H1 (cell line): Measurements from ENCODE around the gene ZNF106. TPM values are rescaled to one million over a fixed set of nuclear protein-coding genes. Genes with fewer than 3 reads are reported as not detected.

Source experiments
- CTCF ChIA-PET: fragments of 300-600 bp; sonication (Branson Sonifier 250); formaldehyde crosslinking; loops from one replicate; lab custom pipeline; 2021; ENCODE audit not compliant: partially characterized antibody; lab: Charles Lee
- POLR2A ChIA-PET: fragments of 300-600 bp; sonication (Branson Sonifier 250); formaldehyde crosslinking; loops from one replicate; lab custom pipeline; 2021; ENCODE audit warnings: inconsistent platforms; ENCODE audit not compliant: partially characterized antibody; lab: Charles Lee
- DNase-seq, 2 experiments: peaks; one replicate each; pipeline versions ENCODE4 v3.0.0 to v3.0.0-alpha.2; 2010 to 2022; ENCODE audit warnings: low spot score in 2 of 2, low read depth in 1 of 2, mixed read lengths in 1 of 2
- FAIRE-seq: peaks from 2 replicates; lab custom pipeline; 2011; peaks lifted over from hg19 to GRCh38; lab: Jason Lieb, UNC
- H2AFZ ChIP-seq: 2 replicates; pipeline ENCODE4 v1.8.1; 2012; ENCODE audit warnings: low read length, inconsistent platforms
- H2AK5ac ChIP-seq: 2 replicates; pipeline ENCODE4 v1.6.1; 2013; ENCODE audit warnings: low read depth, low read length
- H2BK120ac ChIP-seq: replicated peaks from 2 replicates; pipeline ENCODE3; 2013; ENCODE audit warnings: low read depth, low read length, inconsistent platforms
- H2BK12ac ChIP-seq: 2 replicates; pipeline ENCODE4 v1.6.1; 2013; ENCODE audit warnings: low read depth, low read length
- H2BK15ac ChIP-seq: 2 replicates; pipeline ENCODE4 v1.6.1; 2013; ENCODE audit warnings: low read length
- H2BK20ac ChIP-seq: 2 replicates; pipeline ENCODE4 v1.6.1; 2013; ENCODE audit warnings: low read length
- H2BK5ac ChIP-seq: 2 replicates; pipeline ENCODE4 v1.6.1; 2013; ENCODE audit warnings: low read depth, low read length
- H3K14ac ChIP-seq: 2 replicates; pipeline ENCODE4 v1.6.1; 2013; ENCODE audit warnings: inconsistent platforms; ENCODE audit not compliant: insufficient read length
- H3K18ac ChIP-seq: 2 replicates; pipeline ENCODE4 v1.6.1; 2013; ENCODE audit warnings: low read length; ENCODE audit errors: extremely low read depth
- H3K23ac ChIP-seq: 2 replicates; pipeline ENCODE4 v1.6.1; 2013; ENCODE audit warnings: inconsistent platforms; ENCODE audit not compliant: insufficient read length
- H3K23me2 ChIP-seq: 2 replicates; pipeline ENCODE4 v1.6.1; 2013; ENCODE audit warnings: low read depth, low read length
- H3K27ac ChIP-seq: 2 replicates; pipeline ENCODE4 v1.6.1; 2011; ENCODE audit warnings: low read depth, low read length, inconsistent platforms
- H3K27me3 ChIP-seq, 4 experiments: replicated peaks in 1 of 4; 1 replicate in 1 of 4; 2 replicates in 3 of 4; pipeline versions ENCODE4 v1.6.1 to v1.8.1; 2011 to 2013; ENCODE audit warnings: low read length in 3 of 4, mild to moderate bottlenecking in 3 of 4, inconsistent platforms in 2 of 4, mixed read lengths in 2 of 4, moderate library complexity in 1 of 4; ENCODE audit not compliant: control insufficient read depth in 3 of 4, insufficient read depth in 3 of 4; ENCODE audit errors: extremely low read depth in 1 of 4
- H3K36me3 ChIP-seq, 4 experiments: 2 replicates each; pipeline versions ENCODE4 v1.6.1 to v1.8.1; 2011 to 2013; ENCODE audit warnings: mild to moderate bottlenecking in 4 of 4, low read length in 3 of 4, moderate library complexity in 2 of 4, control low read depth in 1 of 4, inconsistent platforms in 1 of 4; ENCODE audit not compliant: insufficient read depth in 4 of 4, control insufficient read depth in 2 of 4
- H3K4ac ChIP-seq: replicated peaks from 2 replicates; pipeline ENCODE3; 2013; ENCODE audit warnings: low read length, low read depth, mixed read lengths, inconsistent platforms; ENCODE audit not compliant: insufficient read length
- H3K4me1 ChIP-seq, 4 experiments: replicated peaks in 1 of 4; 1 replicate in 1 of 4; 2 replicates in 3 of 4; pipeline versions ENCODE4 v1.6.1 to v1.8.1; 2011 to 2013; ENCODE audit warnings: low read length in 3 of 4, inconsistent platforms in 2 of 4, mixed read lengths in 1 of 4; ENCODE audit not compliant: insufficient read depth in 4 of 4, control insufficient read depth in 3 of 4
- H3K4me2 ChIP-seq, 2 experiments: 2 replicates each; pipeline versions ENCODE4 v1.6.1 to v1.8.1; 2011 to 2013; ENCODE audit warnings: low read depth in 2 of 2, low read length in 2 of 2, control low read depth in 1 of 2, inconsistent platforms in 1 of 2, mild to moderate bottlenecking in 1 of 2; ENCODE audit not compliant: insufficient read depth in 1 of 2
- H3K4me3 ChIP-seq, 4 experiments: fragments of 200-600, 300-600 bp in 1 of 4; sonication (generic), shearing (Covaris generic), sonication (Bioruptor Twin) in 1 of 4; 2 replicates each; pipeline versions ENCODE4 v1.5.1 to v1.8.1; 2011 to 2016; ENCODE audit warnings: low read length in 4 of 4, low read depth in 3 of 4, control low read depth in 2 of 4, inconsistent platforms in 2 of 4, mild to moderate bottlenecking in 2 of 4, mixed read lengths in 1 of 4, moderate library complexity in 1 of 4; ENCODE audit not compliant: insufficient read depth in 2 of 4; ENCODE audit errors: extremely low read depth in 1 of 4
- H3K56ac ChIP-seq: replicated peaks from 2 replicates; pipeline ENCODE3; 2013; ENCODE audit warnings: low read depth, mild to moderate bottlenecking, mixed read lengths, low read length, inconsistent platforms; ENCODE audit not compliant: insufficient read length
- H3K79me1 ChIP-seq: 2 replicates; pipeline ENCODE4 v1.6.1; 2013; ENCODE audit warnings: low read depth, low read length, control low read depth
- H3K79me2 ChIP-seq, 2 experiments: 2 replicates each; pipeline versions ENCODE4 v1.6.1 to v1.8.1; 2012 to 2013; ENCODE audit warnings: low read length in 2 of 2, mild to moderate bottlenecking in 2 of 2, inconsistent platforms in 1 of 2; ENCODE audit not compliant: insufficient read depth in 2 of 2, control insufficient read depth in 1 of 2
- H3K9ac ChIP-seq, 4 experiments: replicated peaks in 1 of 4; 1 replicate in 1 of 4; 2 replicates in 3 of 4; pipeline versions ENCODE4 v1.6.1 to v1.8.1; 2011 to 2013; ENCODE audit warnings: low read depth in 3 of 4, low read length in 3 of 4, control low read depth in 2 of 4, mild to moderate bottlenecking in 2 of 4, moderate library complexity in 2 of 4, inconsistent platforms in 1 of 4; ENCODE audit errors: extremely low read depth in 1 of 4
- H3K9me3 ChIP-seq, 2 experiments: 2 replicates each; pipeline versions ENCODE4 v1.6.1 to v1.8.1; 2012 to 2013; ENCODE audit warnings: mild to moderate bottlenecking in 2 of 2, moderate library complexity in 2 of 2, control low read depth in 1 of 2, inconsistent platforms in 1 of 2, low read depth in 1 of 2, low read length in 1 of 2, mixed read lengths in 1 of 2; ENCODE audit not compliant: insufficient read depth in 2 of 2
- H4K20me1 ChIP-seq, 2 experiments: replicated peaks in 1 of 2; 2 replicates each; pipeline versions ENCODE3 to v1.8.1; 2011 to 2013; ENCODE audit warnings: inconsistent platforms in 2 of 2, low read length in 2 of 2, mild to moderate bottlenecking in 1 of 2; ENCODE audit not compliant: insufficient read depth in 2 of 2, control insufficient read depth in 1 of 2
- H4K5ac ChIP-seq: 2 replicates; pipeline ENCODE4 v1.6.1; 2013; ENCODE audit warnings: low read length, low read depth, mixed read lengths, inconsistent platforms; ENCODE audit not compliant: insufficient read length
- H4K8ac ChIP-seq: 2 replicates; pipeline ENCODE4 v1.8.0; 2013; ENCODE audit warnings: mild to moderate bottlenecking, moderate library complexity, low read length, inconsistent platforms; ENCODE audit not compliant: insufficient read depth; ENCODE audit errors: extremely low read depth
- H4K91ac ChIP-seq: replicated peaks from 2 replicates; pipeline ENCODE3; 2013; ENCODE audit warnings: low read length, mixed read lengths, inconsistent platforms; ENCODE audit not compliant: insufficient read length
- HDAC2 ChIP-seq, 2 experiments: fragments of 300-600 bp in 1 of 2; sonication (generic) in 1 of 2; IDR thresholded peaks; 2 replicates each; pipeline ENCODE4 v1.6.1; 2011 to 2012; ENCODE audit warnings: low read depth in 2 of 2, low read length in 2 of 2, mild to moderate bottlenecking in 2 of 2, moderate library complexity in 2 of 2, borderline replicate concordance in 1 of 2, inconsistent platforms in 1 of 2
- NANOG ChIP-seq: IDR thresholded peaks from 2 replicates; pipeline ENCODE4 v1.6.1; 2011; ENCODE audit warnings: low read length, low read depth, mild to moderate bottlenecking, inconsistent platforms; ENCODE audit not compliant: insufficient read depth, poor library complexity, severe bottlenecking
- RBBP5 ChIP-seq: IDR thresholded peaks from 2 replicates; pipeline ENCODE4 v1.7.1; 2012; ENCODE audit warnings: low read depth, mild to moderate bottlenecking, inconsistent platforms, low read length, moderate library complexity, borderline replicate concordance
- RFX5 ChIP-seq: IDR thresholded peaks from 2 replicates; pipeline ENCODE4 v1.6.1; 2011; ENCODE audit warnings: low read depth, low read length, improper control_type of control experiment, borderline replicate concordance
- RNF2 ChIP-seq: fragments of 200-900, 300-1000 bp; sonication (generic); IDR thresholded peaks from 2 replicates; pipeline ENCODE4 v1.7.1; 2016; ENCODE audit warnings: borderline replicate concordance, low read depth, mild to moderate bottlenecking, antibody characterized with exemption, low read length; ENCODE audit not compliant: poor library complexity, severe bottlenecking; ENCODE audit errors: missing control alignments
- SIN3A ChIP-seq, 2 experiments: IDR thresholded peaks in 1 of 2; conservative IDR thresholded peaks in 1 of 2; 2 replicates each; pipeline ENCODE4 v1.6.1; 2011 to 2012; ENCODE audit warnings: low read length in 2 of 2, improper control_type of control experiment in 1 of 2, low read depth in 1 of 2, mild to moderate bottlenecking in 1 of 2
- SUZ12 ChIP-seq: fragments of 200-600 bp; sonication (generic); IDR thresholded peaks from 2 replicates; pipeline ENCODE4 v1.6.1; 2012; ENCODE audit warnings: mild to moderate bottlenecking, inconsistent platforms, low read length, moderate library complexity, mixed read lengths
- USF2 ChIP-seq: IDR thresholded peaks from 2 replicates; pipeline ENCODE4 v1.6.1; 2011; ENCODE audit warnings: low read length, improper control_type of control experiment
- YY1 ChIP-seq: IDR thresholded peaks from 2 replicates; pipeline ENCODE4 v1.6.1; 2011; ENCODE audit warnings: low read depth, mild to moderate bottlenecking, low read length
- WGBS, 2 experiments: shearing (Covaris generic) in 1 of 2; methylation state at CpG; one replicate each; pipeline versions ENCODE4 v1.1.6 to v1.1.7; 2013 to 2015; ENCODE audit warnings: low lambda C conversion rate in 2 of 2, mixed read lengths in 2 of 2, inconsistent platforms in 1 of 2, low coverage in 1 of 2, missing lambda C conversion rate in 1 of 2; ENCODE audit not compliant: insufficient replicate concordance in 2 of 2, insufficient coverage in 1 of 2, insufficient read length in 1 of 2; ENCODE audit errors: extremely low coverage in 1 of 2, missing lambda C conversion rate in 1 of 2; 5-methylcytosine and 5-hydroxymethylcytosine counted together
- polyA plus RNA-seq, 7 experiments: library from polyadenylated mRNA; depleted of rRNA in 3 of 7; stranded (reverse) in 5 of 7; unstranded in 2 of 7; fragments of >200 nt in 5 of 7; fragments of 200-250 nt in 2 of 7; gene quantifications; 1 replicate in 5 of 7; 2 replicates in 1 of 7; 4 replicates in 1 of 7; pipeline versions ENCODE4 v1.2.1 to v1.2.3, GENCODE V29; 2011 to 2013; ENCODE audit warnings: missing spikeins in 2 of 7, mixed read lengths in 2 of 7
- total RNA-seq: library from RNA; stranded (reverse); fragmentation: NEBNext Ultra II Directional; extraction: Animal tissue kit (Norgen Biotek cat#: 25700); gene quantifications from 2 replicates; pipeline ENCODE4 v1.2.1, GENCODE V29; 2021

The ZNF106 gene
- total and polyA plus RNA-seq, 2 of the 8 experiments (the other 6 are each of a cell fraction or from before 2014, with no cell fraction given): 18.2 to 62.0 TPM

DNA sequence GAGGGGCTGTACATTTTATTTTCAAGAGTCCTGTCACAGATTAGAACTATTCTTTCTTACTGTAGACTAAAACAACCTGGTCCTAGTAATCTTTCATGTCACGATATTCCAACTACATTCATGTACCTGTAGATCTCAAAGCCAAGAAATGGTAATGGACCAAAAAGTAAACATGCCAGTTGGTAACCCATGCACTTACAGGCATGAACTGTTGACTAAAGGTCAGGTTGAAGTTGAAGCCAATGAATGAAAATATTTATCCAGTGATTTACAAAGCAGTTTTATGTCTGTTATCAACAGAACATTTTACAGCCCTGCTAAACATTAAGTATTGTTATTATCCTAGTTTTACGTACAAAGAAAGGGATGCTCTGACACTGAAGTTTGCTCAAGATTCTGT, 32.4 kb upstream of the ZNF106 start:
- CTCF ChIA-PET: interaction anchor here (1.0 kb wide), 1 partner anchor 13 kb away, joined by 3 read pairs; no protein-coding TSS in a partner anchor
- peaks cover 2% of the 10 kb centered on the region; the same call in 1 of the 2 replicates for H3K23me2 ChIP-seq
- TF ChIP-seq USF2 (no peak), SIN3A (conservative IDR thresholded peaks at IDR 0.05 in 1 of 2, IDR thresholded peaks at IDR 0.05 in 1 of 2; ENCODE audit: low read depth in 1 of 2, low read length in 2 of 2) (no peak), RFX5 (no peak), RNF2 (no peak), RBBP5 (no peak), YY1 (no peak), HDAC2 (IDR thresholded peaks at IDR 0.05; ENCODE audit: borderline replicate concordance in 1 of 2, low read depth in 2 of 2, low read length in 2 of 2) (no peak), SUZ12 (no peak), NANOG (no peak)

More for the DNA sequence above, 32.4 kb upstream of the ZNF106 start:
- FAIRE-seq (no peak), DNase-seq (no peak)
- H3K4me3 ChIP-seq: no peak overlapping the region
- no peak overlapping the region for H3K9ac ChIP-seq
- H3K18ac ChIP-seq: no peak overlapping the region
- no peak overlapping the region for H4K91ac ChIP-seq
- H3K27me3 ChIP-seq: no peaks in the 10 kb centered on the region
- no peak overlapping the region for H3K4ac ChIP-seq
- POLR2A ChIA-PET: interaction anchor here (1.8 kb wide), 1 partner anchor 15 kb away, joined by 5 read pairs; no protein-coding TSS in a partner anchor
- H2BK15ac ChIP-seq: no peak overlapping the region
- H3K14ac ChIP-seq: no peak overlapping the region
- H3K23ac ChIP-seq: no peak overlapping the region
- no peak overlapping the region for H3K56ac ChIP-seq
- no peak overlapping the region for H3K27ac ChIP-seq
- no peak overlapping the region for H2AFZ ChIP-seq
- H2AK5ac ChIP-seq: no peak overlapping the region
- H3K79me1 ChIP-seq: no peaks in the 10 kb centered on the region
- no peak overlapping the region for H3K4me2 ChIP-seq
- H2BK12ac ChIP-seq: no peak overlapping the region
- peaks cover 0 to 20% (median 7%) of the 10 kb centered on the region in 4 experiments; a peak in 5 of 8 replicates for H3K36me3 ChIP-seq
- WGBS, 2 experiments: 98% methylated on average over 2 of the region's 2 CpGs; no CpG with 5 or more reads in 1 of the 2 experiments
- no peak overlapping the region for H2BK120ac ChIP-seq
- H4K20me1 ChIP-seq: no peaks in the 10 kb centered on the region
- no peak overlapping the region for H4K8ac ChIP-seq
- H4K5ac ChIP-seq: no peak overlapping the region
- H2BK5ac ChIP-seq: no peak overlapping the region
- H3K9me3 ChIP-seq: no peaks in the 10 kb centered on the region
- H3K79me2 ChIP-seq: no peaks in the 10 kb centered on the region
- no peaks in the 10 kb centered on the region for H3K4me1 ChIP-seq
- no peak overlapping the region for H2BK20ac ChIP-seq
